ENCODE measurements around the gene GPRC5D.

DNA sequence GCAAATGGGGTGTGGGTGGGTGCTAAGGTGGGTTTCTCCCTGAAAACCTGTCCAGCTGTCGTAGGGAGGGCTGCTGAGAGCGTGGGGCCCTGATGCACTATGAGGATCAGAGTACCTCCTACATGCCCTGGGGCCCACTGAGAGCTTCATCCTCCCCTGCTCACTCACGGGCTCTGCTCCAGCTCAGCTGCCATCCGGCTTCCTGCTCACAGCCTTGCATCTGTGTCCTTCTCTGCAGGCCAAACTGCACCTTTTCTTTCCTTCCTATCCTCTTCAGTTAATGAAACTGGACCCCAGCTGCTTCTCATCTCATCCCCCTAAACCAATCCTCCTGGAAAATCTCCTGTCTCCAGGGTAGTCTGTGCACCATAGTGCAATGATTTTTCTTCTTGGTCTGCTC is 22.2 kb upstream of the GPRC5D start:
- TF ChIP-seq EZH2 (IDR thresholded peaks at IDR 0.05; ENCODE audit: borderline replicate concordance, insufficient read depth, low read length, poor library complexity, severe bottlenecking) (no peak), EP300 (conservative IDR thresholded peaks at IDR 0.05; ENCODE audit: poor library complexity, severe bottlenecking) (no peak)
- TF ChIP-seq, protein P1, sequence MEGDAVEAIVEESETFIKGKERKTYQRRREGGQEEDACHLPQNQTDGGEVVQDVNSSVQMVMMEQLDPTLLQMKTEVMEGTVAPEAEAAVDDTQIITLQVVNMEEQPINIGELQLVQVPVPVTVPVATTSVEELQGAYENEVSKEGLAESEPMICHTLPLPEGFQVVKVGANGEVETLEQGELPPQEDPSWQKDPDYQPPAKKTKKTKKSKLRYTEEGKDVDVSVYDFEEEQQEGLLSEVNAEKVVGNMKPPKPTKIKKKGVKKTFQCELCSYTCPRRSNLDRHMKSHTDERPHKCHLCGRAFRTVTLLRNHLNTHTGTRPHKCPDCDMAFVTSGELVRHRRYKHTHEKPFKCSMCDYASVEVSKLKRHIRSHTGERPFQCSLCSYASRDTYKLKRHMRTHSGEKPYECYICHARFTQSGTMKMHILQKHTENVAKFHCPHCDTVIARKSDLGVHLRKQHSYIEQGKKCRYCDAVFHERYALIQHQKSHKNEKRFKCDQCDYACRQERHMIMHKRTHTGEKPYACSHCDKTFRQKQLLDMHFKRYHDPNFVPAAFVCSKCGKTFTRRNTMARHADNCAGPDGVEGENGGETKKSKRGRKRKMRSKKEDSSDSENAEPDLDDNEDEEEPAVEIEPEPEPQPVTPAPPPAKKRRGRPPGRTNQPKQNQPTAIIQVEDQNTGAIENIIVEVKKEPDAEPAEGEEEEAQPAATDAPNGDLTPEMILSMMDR (IDR thresholded peaks at IDR 0.05; ENCODE audit: poor library complexity, severe bottlenecking): no peak

Measured in neural cell (in vitro differentiated cells).